Natural killer cell (primary cell): ENCODE measurements around the gene SPATA24. TPM values are rescaled to one million over a fixed set of nuclear protein-coding genes. Genes with fewer than 3 reads are reported as not detected.
A peak's percentile ranks its signal among the peaks of the same experiment; 100 is the strongest.
"Not testable (repeated sequence)": the region's sequence is repeated elsewhere in the genome, so short reads cannot be mapped to it uniquely, and the experiment has no call there.

Experiments
- ATAC-seq, 3 donors: fragments of 150-1000 bp in 2 of 3; fragments of 200-7000 bp in 1 of 3; cut with Tn5 transposase; 1 replicate in 1 of 3; 2 replicates in 2 of 3; pipeline ENCODE4 v1.10.0; 2021; ENCODE audit warnings: mild to moderate bottlenecking in 2 of 3, moderate library complexity in 2 of 3
- DNase-seq, 2 donors: peaks; one replicate each; pipeline versions ENCODE4 v3.0.0 to v3.0.0-alpha.2; 2013 to 2021; ENCODE audit warnings: mixed read lengths in 1 of 2
- H3K27ac ChIP-seq: one replicate; pipeline ENCODE4 v1.5.1; 2013; ENCODE audit warnings: mild to moderate bottlenecking, low read length
- H3K27me3 ChIP-seq: one replicate; pipeline ENCODE4 v1.6.1; 2013; ENCODE audit warnings: low read length; ENCODE audit not compliant: control insufficient read depth, insufficient read depth
- H3K36me3 ChIP-seq: one replicate; pipeline ENCODE4 v1.6.1; 2013; ENCODE audit warnings: low read length; ENCODE audit not compliant: control insufficient read depth, insufficient read depth
- H3K4me1 ChIP-seq: one replicate; pipeline ENCODE4 v1.6.1; 2013; ENCODE audit warnings: low read length; ENCODE audit not compliant: control insufficient read depth, insufficient read depth
- H3K4me3 ChIP-seq: one replicate; pipeline ENCODE4 v1.5.1; 2013; ENCODE audit warnings: low read length
- H3K9me3 ChIP-seq: one replicate; pipeline ENCODE4 v1.6.1; 2013; ENCODE audit warnings: low read length; ENCODE audit not compliant: control insufficient read depth, insufficient read depth
- H3K27ac Mint-ChIP-seq, 2 donors: one replicate each; pipeline ENCODE4 v1.8.0; 2022; ENCODE audit warnings: mild to moderate bottlenecking in 2 of 2, mixed read lengths in 2 of 2, moderate library complexity in 1 of 2
- H3K27me3 Mint-ChIP-seq, 2 donors: one replicate each; pipeline ENCODE4 v1.8.0; 2022; ENCODE audit warnings: low read depth in 2 of 2, mixed read lengths in 2 of 2
- H3K36me3 Mint-ChIP-seq: one replicate; pipeline ENCODE4 v1.8.0; 2022; ENCODE audit warnings: mixed read lengths
- H3K4me1 Mint-ChIP-seq, 2 donors: one replicate each; pipeline ENCODE4 v1.8.0; 2022; ENCODE audit warnings: mixed read lengths in 2 of 2
- H3K4me3 Mint-ChIP-seq: one replicate; pipeline ENCODE4 v1.8.0; 2022; ENCODE audit warnings: mild to moderate bottlenecking, moderate library complexity, mixed read lengths
- H3K9me3 Mint-ChIP-seq, 2 donors: one replicate each; pipeline ENCODE4 v1.8.0; 2022; ENCODE audit warnings: mixed read lengths in 2 of 2
- CTCF ChIP-seq: fragments of 200-600 bp; IDR thresholded peaks from one replicate; pipeline ENCODE4 v1.8.0; 2022; ENCODE audit warnings: antibody characterized with exemption
- WGBS: methylation state at CpG from one replicate; pipeline ENCODE4 v1.1.7; 2013; ENCODE audit warnings: missing lambda C conversion rate; ENCODE audit not compliant: insufficient coverage; 5-methylcytosine and 5-hydroxymethylcytosine counted together
- intact Hi-C: fragments of 100-400 bp; cut with micrococcal nuclease; formaldehyde crosslinking; loops from one replicate; pipeline ENCODE4 v1.14.2; 2022
- total RNA-seq, 4 donors: library from RNA; stranded (reverse); fragments of 120-200 nt in 1 of 4; gene quantifications; one replicate each; pipeline versions ENCODE4 v1.2.3 to v1.2.4, GENCODE V29; 2013 to 2022

SPATA24 gene
- total RNA-seq, 3 donors from 2014 or later (not counting 1 experiment from before 2014, with no cell fraction given) = 1.6 to 2.9 (median 2.7) TPM

DNA sequence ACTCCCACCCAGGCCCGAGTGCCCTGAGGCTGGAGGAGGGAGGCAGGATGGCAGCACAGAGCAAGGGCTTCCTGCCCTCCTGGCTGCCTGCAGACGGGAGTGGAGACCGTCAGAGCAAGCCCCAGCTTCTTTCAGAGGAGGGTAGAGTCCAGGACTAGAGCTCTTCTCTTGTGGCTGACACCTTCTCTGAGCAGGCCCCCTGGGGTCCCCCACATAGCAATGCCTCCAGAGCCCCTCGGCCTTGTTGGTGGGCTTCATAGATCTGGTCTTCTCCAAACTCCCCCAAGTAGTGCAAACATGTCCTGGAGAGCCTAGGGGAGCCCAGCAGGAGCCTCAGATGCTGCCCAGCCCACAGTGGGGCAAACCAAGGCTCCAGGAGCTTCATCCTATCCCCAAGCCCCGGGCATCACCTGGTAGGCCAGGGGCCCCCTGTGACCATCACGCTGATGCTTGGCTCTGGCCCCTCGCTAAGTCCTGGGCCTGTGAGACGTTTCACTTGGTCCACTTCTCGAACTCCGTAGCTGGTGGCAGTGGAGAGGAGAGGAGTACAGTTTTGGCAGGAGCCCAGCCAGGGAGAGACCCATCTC lies 16.2 kb downstream of the SPATA24 start:
- Mint-ChIP-seq H3K4me1 (peaks cover 50 to 73% of the 10 kb centered on the region in 2 donors), H3K36me3 (no peaks in the 10 kb centered on the region), H3K9me3 (no peaks in the 10 kb centered on the region), H3K27ac (peak overlapping the region in 1 of 2 donors; percentile 82), H3K4me3 (no peak overlapping the region), H3K27me3 (no peaks in the 10 kb centered on the region)
- intact Hi-C loops = loop anchor here (10.0 kb wide), 1 partner anchor 823 kb away; no protein-coding TSS in a partner anchor
- ATAC-seq = no peak
- no peaks in the 10 kb centered on the region for H3K9me3 ChIP-seq
- H3K4me3 ChIP-seq = peak overlapping the region; percentile 9
- no peak for DNase-seq
- no peak for TF ChIP-seq CTCF
- peak overlapping the region; percentile 50 for H3K27ac ChIP-seq
- H3K36me3 ChIP-seq = no peaks in the 10 kb centered on the region
- 52% methylated on average over 10 of the region's 10 CpGs for WGBS
- H3K4me1 ChIP-seq = peaks cover 69% of the 10 kb centered on the region
- H3K27me3 ChIP-seq = no peaks in the 10 kb centered on the region

DNA sequence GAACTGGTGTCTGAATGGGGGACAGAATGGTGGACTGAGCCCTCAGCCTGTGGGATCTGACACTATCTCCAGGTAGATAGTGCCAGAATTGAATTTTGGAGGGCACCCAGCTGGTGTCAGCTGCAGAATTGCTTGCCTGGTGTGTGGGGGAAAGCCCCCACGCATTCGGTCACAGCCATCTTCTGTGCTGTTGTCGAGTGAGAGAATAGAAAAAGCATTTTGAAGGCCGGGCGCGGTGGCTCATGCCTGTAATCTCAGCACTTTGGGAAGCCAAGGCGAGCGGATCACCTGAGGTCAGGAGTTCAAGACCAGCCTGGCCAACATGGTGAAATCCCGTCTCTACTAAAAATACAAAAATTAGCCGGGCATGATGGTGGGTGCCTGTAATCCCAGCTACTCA lies 16.9 kb downstream of the SPATA24 start:
- not testable (repeated sequence) for H3K9me3 ChIP-seq, H3K9me3 Mint-ChIP-seq, H3K4me3 Mint-ChIP-seq, H3K36me3 ChIP-seq, ATAC-seq, H3K4me3 ChIP-seq, H3K27me3 ChIP-seq, H3K27me3 Mint-ChIP-seq, H3K27ac ChIP-seq, H3K36me3 Mint-ChIP-seq, DNase-seq
- peaks cover 64% of the 10 kb centered on the region for H3K4me1 ChIP-seq
- peaks cover 48 to 69% of the 10 kb centered on the region in 2 donors for H3K4me1 Mint-ChIP-seq
- H3K27ac Mint-ChIP-seq = peak overlapping the region; percentile 81 to 82
- 92% methylated on average over 6 of the region's 10 CpGs for WGBS
- intact Hi-C loops = loop anchor here (10.0 kb wide), 1 partner anchor 822 kb away; no protein-coding TSS in a partner anchor

- no peaks in the 10 kb centered on the region for H3K36me3 Mint-ChIP-seq
- no peaks in the 10 kb centered on the region for H3K9me3 Mint-ChIP-seq
- Histone ChIP-seq H3K4me1 (peaks cover 55% of the 10 kb centered on the region), H3K36me3 (no peaks in the 10 kb centered on the region), H3K27me3 (no peaks in the 10 kb centered on the region), H3K9me3 (no peaks in the 10 kb centered on the region), H3K4me3 (no peak overlapping the region), H3K27ac (no peak overlapping the region)
- DNase-seq = no peak
- 100% methylated on average over 4 of the region's 5 CpGs for WGBS
- ATAC-seq = no peak
- TF ChIP-seq CTCF = no peak
- no peaks in the 10 kb centered on the region for H3K27me3 Mint-ChIP-seq
- H3K4me3 Mint-ChIP-seq = peak overlapping the region; percentile 10
- intact Hi-C loops = loop anchor here (10.0 kb wide), 1 partner anchor 821 kb away; no protein-coding TSS in a partner anchor
- peak overlapping the region; percentile 81 to 82 for H3K27ac Mint-ChIP-seq
- peaks cover 39 to 60% of the 10 kb centered on the region in 2 donors for H3K4me1 Mint-ChIP-seq
Measured at GRCh38 chr5:139386050-139386438, 17.8 kb downstream of the SPATA24 start.

DNA sequence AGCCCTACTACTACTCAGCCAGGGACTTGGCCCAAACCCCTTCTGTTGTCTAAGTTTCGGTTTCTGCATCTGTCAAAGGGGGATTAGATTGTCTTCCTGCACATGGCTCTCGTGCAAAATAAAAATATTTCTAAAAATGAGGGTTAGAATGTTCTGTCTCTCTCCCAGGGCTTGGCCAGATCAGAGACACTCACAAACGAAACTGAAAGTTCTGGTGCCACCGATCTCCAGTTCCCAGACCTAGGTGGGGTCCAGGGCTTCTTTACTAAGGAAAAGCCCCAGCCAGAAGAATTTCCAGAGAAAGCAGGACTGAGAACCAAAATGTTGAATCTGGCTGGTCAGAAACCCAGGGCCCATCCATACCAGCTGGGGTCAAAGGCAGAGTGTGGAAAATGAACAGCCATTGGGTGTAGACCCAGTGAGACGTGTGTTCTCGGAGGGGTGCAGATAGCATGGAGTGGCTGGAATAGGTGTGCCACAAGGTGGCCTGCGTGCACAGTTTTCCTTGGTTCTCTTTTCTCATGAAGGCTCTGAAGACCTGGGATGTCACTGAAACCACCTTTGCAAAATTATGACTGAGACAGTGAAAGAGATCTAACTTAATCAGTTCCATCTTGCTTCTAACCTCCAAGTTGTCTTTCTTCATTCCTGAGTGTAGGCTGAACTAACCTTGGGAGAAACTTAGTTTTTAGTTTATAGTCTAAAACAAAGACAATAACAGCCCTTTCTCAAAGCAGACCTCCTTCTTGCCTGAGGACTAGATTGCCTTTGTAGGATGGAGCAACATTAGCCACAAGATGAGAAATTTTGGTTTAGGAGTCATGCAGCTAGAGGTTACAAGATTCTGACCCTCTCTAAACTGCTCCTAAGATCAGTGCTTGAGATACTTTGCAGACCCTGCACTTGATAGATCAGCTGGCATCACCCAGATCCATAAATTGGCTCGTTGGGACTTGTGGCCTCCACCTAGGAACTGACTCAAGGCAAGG lies 18.5 kb downstream of the SPATA24 start:
- Histone ChIP-seq H3K4me3 (peak overlapping the region; percentile 21), H3K27ac (peak overlapping the region; percentile 65), H3K36me3 (no peaks in the 10 kb centered on the region), H3K4me1 (peaks cover 48% of the 10 kb centered on the region), H3K9me3 (no peaks in the 10 kb centered on the region), H3K27me3 (no peaks in the 10 kb centered on the region)
- peaks cover 34 to 53% of the 10 kb centered on the region in 2 donors for H3K4me1 Mint-ChIP-seq
- intact Hi-C loops = loop anchor here (10.0 kb wide), 1 partner anchor 821 kb away; no protein-coding TSS in a partner anchor
- TF ChIP-seq CTCF = no peak
- no peaks in the 10 kb centered on the region for H3K27me3 Mint-ChIP-seq
- H3K27ac Mint-ChIP-seq = peak overlapping the region; percentile 81 to 82
- DNase-seq (peak in 1 of 2 donors; percentile 62), ATAC-seq (peak in 1 of 3 donors; percentile 24)
- no peaks in the 10 kb centered on the region for H3K36me3 Mint-ChIP-seq
- 26% methylated on average over 8 of the region's 8 CpGs for WGBS
- no peaks in the 10 kb centered on the region for H3K9me3 Mint-ChIP-seq
- H3K4me3 Mint-ChIP-seq = peak overlapping the region; percentile 86
